ENCODE results near the gene PDCD7. TPM values are rescaled to one million over a fixed set of nuclear protein-coding genes. Genes with fewer than 3 reads are reported as not detected.
A peak's percentile ranks its signal among the peaks of the same experiment; 100 is the strongest.
"Not testable (repeated sequence)": the region's sequence is repeated elsewhere in the genome, so short reads cannot be mapped to it uniquely, and the experiment has no call there.

PDCD7 gene
- total RNA-seq, 4 donors from 2014 or later = 27.9 to 57.5 (median 37.8) TPM

GRCh38 chr15:65077291-65077980 is 56.2 kb downstream of the PDCD7 start:
- Histone ChIP-seq H3K4me1 (peaks cover 0 to 30% (median 13%) of the 10 kb centered on the region in 4 donors), H3K9me3 (no peaks in the 10 kb centered on the region), H3K4me3 (peak overlapping the region in 1 of 4 donors; percentile 17), H3K27ac (no peak overlapping the region), H3K27me3 (peaks cover 0 to 3% of the 10 kb centered on the region in 2 donors), H3K36me3 (no peaks in the 10 kb centered on the region)
- WGBS, 2 donors = 60 to 68% methylated on average over 30 to 51 of the region's 85 CpGs
- TF ChIP-seq EP300 (IDR thresholded peaks at IDR 0.05) = no peak
- no peak for TF ChIP-seq CTCF (IDR thresholded peaks at IDR 0.05)
- TF ChIP-seq POLR2A (IDR thresholded peaks at IDR 0.05) = no peak
- no peak for DNase-seq (ENCODE audit: low spot score in 2 of 2)

GRCh38 chr15:65076486-65077290 is 56.9 kb downstream of the PDCD7 start, which contains the start of gene KBTBD13:
TSS of gene KBTBD13 (plus strand) at chr15:65076746. CDS start at chr15:65076816, 70 bp downstream.
- no peak for TF ChIP-seq EP300 (IDR thresholded peaks at IDR 0.05)
- no peak for TF ChIP-seq POLR2A (IDR thresholded peaks at IDR 0.05)
- no peak for DNase-seq (ENCODE audit: low spot score in 2 of 2)
- 82 to 84% methylated on average over 45 to 72 of the region's 73 CpGs for WGBS, 2 donors
- Histone ChIP-seq H3K27me3 (peaks cover 0 to 3% of the 10 kb centered on the region in 2 donors), H3K4me1 (peaks cover 0 to 30% (median 13%) of the 10 kb centered on the region in 4 donors), H3K9me3 (no peaks in the 10 kb centered on the region), H3K36me3 (no peaks in the 10 kb centered on the region), H3K4me3 (no peak within 1 kb of the TSS), H3K27ac (no peak within 1 kb of the TSS)

GRCh38 chr15:65075607-65076395 is 57.8 kb downstream of the PDCD7 start:
- not testable (repeated sequence) for H3K36me3 ChIP-seq; DNase-seq (ENCODE audit: low spot score in 2 of 2); H3K4me3 ChIP-seq; H3K27me3 ChIP-seq; H3K9me3 ChIP-seq; H3K27ac ChIP-seq
- 78 to 83% methylated on average over 12 of the region's 12 CpGs for WGBS, 2 donors
- peaks cover 0 to 30% (median 13%) of the 10 kb centered on the region in 4 donors for H3K4me1 ChIP-seq

GRCh38 chr15:65074946-65075345 is 58.7 kb downstream of the PDCD7 start:
- H3K27ac ChIP-seq = not testable (repeated sequence)
- peaks cover 0 to 35% (median 16%) of the 10 kb centered on the region in 4 donors for H3K4me1 ChIP-seq

GRCh38 chr15:65072617-65073016 is 61.0 kb downstream of the PDCD7 start:
- WGBS, 2 donors = 93 to 94% methylated on average over 3 of the region's 3 CpGs
- no peak for DNase-seq (ENCODE audit: low spot score in 2 of 2)
- TF ChIP-seq EP300 (IDR thresholded peaks at IDR 0.05) = no peak
- no peak for TF ChIP-seq CTCF (IDR thresholded peaks at IDR 0.05)
- no peak for TF ChIP-seq POLR2A (IDR thresholded peaks at IDR 0.05)
- H3K4me1 ChIP-seq = peaks cover 0 to 50% (median 24%) of the 10 kb centered on the region in 4 donors
- no peak overlapping the region for H3K4me3 ChIP-seq
- H3K27ac ChIP-seq = peak overlapping the region in 2 of 4 donors; percentile 71 to 77
- no peaks in the 10 kb centered on the region for H3K36me3 ChIP-seq
- no peaks in the 10 kb centered on the region for H3K9me3 ChIP-seq
- H3K27me3 ChIP-seq = peaks cover 0 to 3% of the 10 kb centered on the region in 2 donors

More at GRCh38 chr15:65074946-65075345, 58.7 kb downstream of the PDCD7 start:
- not testable (repeated sequence) for H3K36me3 ChIP-seq; DNase-seq (ENCODE audit: low spot score in 2 of 2); H3K9me3 ChIP-seq; H3K27me3 ChIP-seq; H3K4me3 ChIP-seq
- 90% methylated on average over 10 of the region's 22 CpGs; no CpG with 5 or more reads in 1 of the 2 donors for WGBS, 2 donors

- Histone ChIP-seq H3K4me3 (no peak overlapping the region), H3K4me1 (peaks cover 0 to 48% (median 24%) of the 10 kb centered on the region in 4 donors), H3K27me3 (no peaks in the 10 kb centered on the region), H3K36me3 (no peaks in the 10 kb centered on the region), H3K27ac (peak overlapping the region in 2 of 4 donors; percentile 71 to 77), H3K9me3 (no peaks in the 10 kb centered on the region)
- WGBS, 2 donors = 23 to 31% methylated on average over 1 of the region's 1 CpG
- DNase-seq (ENCODE audit: low spot score in 2 of 2) = no peak
- TF ChIP-seq CTCF (IDR thresholded peaks at IDR 0.05) (no peak), EP300 (IDR thresholded peaks at IDR 0.05) (no peak), POLR2A (IDR thresholded peaks at IDR 0.05) (no peak)
Measured at GRCh38 chr15:65072027-65072426, 61.6 kb downstream of the PDCD7 start.
